Peyer's patch (tissue), 4 donors: Measurements from ENCODE around the gene ANKHD1.

ENCODE experiments used
- CTCF ChIP-seq, 6 experiments: fragments of 450-650 bp in 4 of 6; fragments of 200-600 bp in 2 of 6; sonication (generic) in 1 of 6; IDR thresholded peaks; one replicate each; pipeline ENCODE4 v1.5.1; 2017 to 2019; ENCODE audit warnings: antibody characterized with exemption in 6 of 6, mild to moderate bottlenecking in 3 of 6, moderate library complexity in 1 of 6
- POLR2A ChIP-seq, 2 donors: fragments of 450-650 bp; IDR thresholded peaks; one replicate each; pipeline ENCODE4 v1.5.1; 2017; ENCODE audit warnings: antibody characterized with exemption in 2 of 2, mild to moderate bottlenecking in 2 of 2, moderate library complexity in 2 of 2

DNA sequence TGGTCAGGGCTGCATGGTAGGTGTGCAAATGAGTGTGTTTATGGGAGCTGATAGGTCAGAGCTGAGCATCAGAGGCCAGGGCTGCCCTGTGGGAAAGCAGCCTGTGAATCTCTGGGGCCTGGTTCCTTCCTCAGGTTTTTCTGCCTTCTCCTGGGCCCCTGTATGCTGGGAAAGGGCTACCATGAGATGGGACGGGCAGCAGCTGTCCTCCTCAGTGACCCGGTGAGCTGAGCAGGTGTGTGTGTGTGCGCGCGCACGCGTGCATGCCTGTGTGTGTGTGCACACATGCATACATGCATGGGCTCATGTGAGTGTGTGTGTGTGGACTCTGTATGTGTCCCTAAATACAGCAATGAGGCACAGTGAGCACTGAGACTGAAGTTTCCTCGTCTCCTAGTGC is 39.3 kb upstream of the ANKHD1 start:
- TF ChIP-seq POLR2A (IDR thresholded peaks at IDR 0.05) = no peak
- TF ChIP-seq CTCF (IDR thresholded peaks at IDR 0.05) = no peak
